ENCODE measurements around the gene TAF6. TPM values are rescaled to one million over a fixed set of nuclear protein-coding genes. Genes with fewer than 3 reads are reported as not detected.

Gene TAF6
- total RNA-seq (10 to 100 TPM; 29.7 to 44.0 (median 36.5) TPM), polyA plus RNA-seq (10 to 100 TPM; 16.5 to 36.6 (median 21.3) TPM)
- long read RNA-seq, donor 1, transcript TAF6-211 (15 exons, 2,464 nt) = major isoform, 6 of 6 reads
- long read RNA-seq, donor 1, partial matches to known transcripts = 0 of 6 reads
- long read RNA-seq, donor 1, other reads (novel, unspliced or antisense) = 0 of 6 reads
- long read RNA-seq, donor 2, partial matches to known transcripts = 0 of 5 reads
- long read RNA-seq, donor 2, other reads (novel, unspliced or antisense) = 0 of 5 reads

DNA sequence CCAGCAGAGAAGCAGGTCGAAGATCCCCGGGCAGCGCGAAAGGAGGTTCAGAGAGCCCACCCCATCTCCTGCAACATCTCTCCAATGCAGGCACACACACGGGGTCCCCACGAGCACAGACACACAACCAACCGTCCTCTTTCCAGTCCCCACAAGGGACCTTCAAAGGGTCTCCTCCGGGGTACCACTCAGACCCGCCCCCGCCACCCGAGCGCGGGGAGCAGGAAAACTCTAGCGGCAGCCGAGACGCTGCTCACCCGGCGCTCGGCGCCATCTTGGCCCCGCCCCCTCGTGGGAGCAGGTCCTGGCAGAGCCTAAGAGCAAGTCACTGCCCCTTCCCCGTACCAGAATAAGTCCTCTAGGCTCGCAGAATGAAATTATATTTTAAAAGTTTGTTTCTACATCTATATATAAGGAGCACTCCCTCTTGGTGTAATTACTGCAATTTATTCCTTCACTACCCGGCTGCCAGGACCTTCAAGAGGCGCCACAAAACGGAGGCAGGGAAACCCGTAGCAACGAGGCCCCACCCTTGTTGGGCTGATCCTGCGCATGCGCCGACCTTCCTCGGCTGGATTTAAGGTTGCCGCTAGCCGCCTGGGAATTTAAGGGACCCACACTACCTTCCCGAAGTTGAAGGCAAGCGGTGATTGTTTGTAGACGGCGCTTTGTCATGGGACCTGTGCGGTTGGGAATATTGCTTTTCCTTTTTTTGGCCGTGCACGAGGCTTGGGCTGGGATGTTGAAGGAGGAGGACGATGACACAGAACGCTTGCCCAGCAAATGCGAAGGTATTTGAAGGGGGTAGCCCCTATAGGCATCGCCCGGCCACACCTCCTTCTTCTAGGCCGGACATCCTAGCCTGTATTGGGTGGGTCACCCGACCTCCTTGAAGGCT is at the start of gene TAF6, which contains the start of gene CNPY4:
Gene TAF6 (minus strand): TSS at position 287 of the 898 bp plus-strand sequence. CDS start 5,149 bp downstream, outside the sequence.
Gene CNPY4 (plus strand): TSS at position 563 of the 898 bp plus-strand sequence. CDS start 111 bp downstream, at position 674.
- intact Hi-C loops (cut with DNase I; ENCODE audit: low total_unique reads) = no loop called here
- Histone ChIP-seq H3K4me3 (peak within 1 kb of the TSS; percentile 75 to 94 (median 90)), H3K4me1 (peaks cover 16 to 67% (median 33%) of the 10 kb centered on the region in 6 donors), H3K27ac (peak within 1 kb of the TSS; percentile 87 to 96 (median 90)), H3K27me3 (replicated peaks in 1 of 7) (no peaks in the 10 kb centered on the region), H3K36me3 (peaks cover 0 to 31% (median 6%) of the 10 kb centered on the region in 6 donors), H3K9me3 (no peaks in the 10 kb centered on the region)
- WGBS, 5 donors = 0 to 1% (median 0%) methylated on average over 30 to 49 of the region's 49 CpGs
- peak; percentile 98 for DNase-seq
- TF ChIP-seq POLR2AphosphoS5 (IDR thresholded peaks at IDR 0.05) (peak; percentile 88 to 92 (median 90)), CTCF (IDR thresholded peaks at IDR 0.05 in 8 of 11, conservative IDR thresholded peaks at IDR 0.05 in 3 of 11) (peak in 5 of 11 experiments; percentile 8 to 34 (median 14)), POLR2A (IDR thresholded peaks at IDR 0.05) (peak in 1 of 3 donors; percentile 32)

GRCh38 chr7:100167912-100168323 is 48.8 kb upstream of the TAF6 start:
- Histone ChIP-seq H3K4me3 (peak overlapping the region in 7 of 8 donors; percentile 8 to 61 (median 29)), H3K36me3 (no peaks in the 10 kb centered on the region), H3K9me3 (no peaks in the 10 kb centered on the region), H3K27ac (peak overlapping the region in 6 of 8 donors; percentile 32 to 71 (median 62)), H3K27me3 (replicated peaks in 1 of 7) (peaks cover 0 to 77% (median 37%) of the 10 kb centered on the region in 7 donors), H3K4me1 (peaks cover 19 to 73% (median 41%) of the 10 kb centered on the region in 6 donors)
- 2 to 5% (median 3%) methylated on average over 11 of the region's 11 CpGs for whole genome bisulfite sequencing, 5 donors
- intact Hi-C loops (cut with DNase I; ENCODE audit: low total_unique reads) = no loop called here
- TF ChIP-seq POLR2A (IDR thresholded peaks at IDR 0.05) (no peak), CTCF (IDR thresholded peaks at IDR 0.05 in 8 of 11, conservative IDR thresholded peaks at IDR 0.05 in 3 of 11) (no peak), POLR2AphosphoS5 (IDR thresholded peaks at IDR 0.05) (no peak)
- peak; percentile 52 for DNase-seq

- peaks cover 0 to 72% (median 37%) of the 10 kb centered on the region in 7 donors for H3K27me3 ChIP-seq (replicated peaks in 1 of 7)
- peaks cover 19 to 75% (median 41%) of the 10 kb centered on the region in 6 donors for H3K4me1 ChIP-seq
- H3K4me3 ChIP-seq = peak overlapping the region in 2 of 8 donors; percentile 40 to 61
- DNase-seq = peak; percentile 56
- H3K27ac ChIP-seq = peak overlapping the region in 2 of 8 donors; percentile 28 to 71
- intact Hi-C loops (cut with DNase I; ENCODE audit: low total_unique reads) = no loop called here
- WGBS, 5 donors = 21 to 35% (median 27%) methylated on average over 14 of the region's 14 CpGs
- H3K36me3 ChIP-seq = no peaks in the 10 kb centered on the region
- no peaks in the 10 kb centered on the region for H3K9me3 ChIP-seq
- no peak for TF ChIP-seq CTCF (IDR thresholded peaks at IDR 0.05 in 8 of 11, conservative IDR thresholded peaks at IDR 0.05 in 3 of 11)
- peak in 1 of 3 donors; percentile 18 for TF ChIP-seq POLR2AphosphoS5 (IDR thresholded peaks at IDR 0.05)
These were observed 48.1 kb upstream of the TAF6 start for GRCh38 chr7:100166970-100167911.

All from spleen (tissue), 13 donors.